ENCODE data around the gene NECAB2.
A peak's percentile ranks its signal among the peaks of the same experiment; 100 is the strongest.

Gene NECAB2

DNA sequence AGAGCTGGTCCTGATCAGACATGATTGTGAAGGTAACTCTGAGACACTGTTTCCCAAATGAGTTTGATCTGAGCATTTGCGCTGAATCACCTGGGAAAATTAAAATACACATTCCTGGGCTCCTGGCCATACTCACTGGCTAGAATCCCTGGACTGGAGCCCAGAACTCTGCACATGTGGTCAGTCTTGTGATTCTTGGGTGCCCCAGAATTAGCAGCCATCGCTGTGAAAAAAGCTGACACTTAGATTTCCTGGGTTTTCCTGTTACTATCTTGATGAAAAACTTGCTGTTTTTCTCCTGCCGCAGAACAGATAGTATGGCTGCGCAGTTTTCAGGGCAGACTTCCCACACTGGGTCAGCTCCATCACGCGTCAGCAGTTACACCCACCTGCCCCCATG, 24.6 kb downstream of the NECAB2 start:
- DNase-seq (ENCODE audit: low read depth in 2 of 2): no peak

DNA sequence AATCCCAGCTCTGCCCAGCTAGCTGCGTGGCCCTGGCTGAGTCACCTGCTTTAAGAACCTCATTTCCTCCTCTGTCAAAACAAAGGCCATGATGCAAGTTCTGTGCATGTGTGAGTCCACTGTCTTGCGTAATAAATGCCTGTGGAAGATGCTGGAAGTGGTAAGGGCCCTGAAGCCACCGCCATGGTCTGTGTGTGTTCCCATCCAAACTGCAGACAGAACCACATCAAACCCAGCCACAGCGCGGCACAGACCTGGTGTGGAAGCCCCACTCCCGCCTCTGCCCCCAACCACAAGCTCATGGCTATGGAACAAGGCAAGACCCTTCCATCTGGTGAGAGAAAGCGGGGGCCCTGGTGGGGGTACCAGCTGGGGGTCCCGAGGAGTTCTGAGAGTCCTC, 26.0 kb downstream of the NECAB2 start:
- peak; percentile 66 to 68 for DNase-seq (ENCODE audit: low read depth in 2 of 2)

GRCh38 chr16:83994703-83995102, 26.7 kb downstream of the NECAB2 start:
- DNase-seq (ENCODE audit: low read depth in 2 of 2): no peak

DNA sequence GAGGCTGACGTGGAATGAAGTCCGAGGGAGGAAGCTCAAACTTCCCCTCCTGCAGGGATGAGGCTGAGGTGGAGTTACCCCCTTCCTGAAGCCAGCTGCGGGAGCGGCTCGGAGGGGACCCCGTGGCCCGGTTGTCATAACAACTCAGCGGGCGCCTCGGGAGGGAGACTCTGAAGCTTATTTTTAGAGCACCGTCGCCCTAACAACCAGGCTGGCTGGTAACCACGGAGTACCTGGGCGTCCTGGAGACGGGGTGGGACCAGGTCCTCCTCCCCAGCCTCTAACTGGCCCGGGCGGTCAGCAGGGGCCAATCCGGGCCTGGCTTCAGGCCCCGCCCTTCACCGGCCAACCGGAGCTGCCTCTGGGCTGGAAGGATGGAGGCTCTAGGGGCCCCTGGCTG, 27.7 kb downstream of the NECAB2 start:
- DNase-seq (ENCODE audit: low read depth in 2 of 2): no peak

GRCh38 chr16:83996481-83997252, 28.6 kb downstream of the NECAB2 start:
- no peak for DNase-seq (ENCODE audit: low read depth in 2 of 2)

DNA sequence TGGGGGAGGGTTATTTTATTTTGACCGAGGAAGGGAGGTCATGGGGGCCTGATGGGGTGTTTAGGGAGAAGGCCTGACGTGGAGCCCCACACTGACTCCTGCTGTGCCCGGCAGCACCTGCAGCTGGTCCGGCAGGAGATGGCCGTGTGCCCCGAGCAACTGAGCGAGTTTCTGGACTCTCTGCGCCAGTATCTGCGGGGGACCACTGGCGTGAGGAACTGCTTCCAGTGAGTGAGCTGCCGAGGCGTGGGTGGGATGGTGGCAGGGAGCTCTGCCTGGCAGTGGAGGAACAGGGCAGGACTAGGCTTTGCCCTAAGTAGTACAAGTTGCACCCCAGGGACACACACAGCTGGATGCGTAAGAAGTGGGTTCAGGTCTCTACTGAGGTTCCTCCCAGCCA, 30.0 kb downstream of the NECAB2 start:
- DNase-seq (ENCODE audit: low read depth in 2 of 2): no peak

- no peak for DNase-seq (ENCODE audit: low read depth in 2 of 2)
Observed at GRCh38 chr16:84000989-84001642, 33.1 kb downstream of the NECAB2 start.

GRCh38 chr16:84001726-84002125, 33.7 kb downstream of the NECAB2 start:
- DNase-seq (ENCODE audit: low read depth in 2 of 2): no peak

DNA sequence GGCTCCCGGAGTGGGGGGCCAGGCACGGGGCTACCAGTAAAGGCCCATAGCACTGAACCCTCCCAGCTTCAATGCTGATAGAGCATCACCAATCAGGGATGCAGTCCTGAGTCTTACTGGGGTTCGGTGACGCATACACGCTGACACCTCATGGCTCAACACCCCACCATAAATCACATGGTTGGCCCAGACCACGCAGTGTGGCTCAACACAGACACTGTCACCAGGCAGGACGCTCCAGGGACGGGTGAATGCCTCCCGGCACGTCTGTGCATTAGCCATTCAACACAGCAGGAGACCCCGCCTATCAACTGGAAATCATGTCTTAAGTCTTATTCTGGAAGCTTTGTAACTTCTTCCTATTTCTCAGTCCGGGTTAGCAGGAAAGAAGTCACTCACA, 35.0 kb downstream of the NECAB2 start:
- DNase-seq (ENCODE audit: low read depth in 2 of 2): no peak

DNA sequence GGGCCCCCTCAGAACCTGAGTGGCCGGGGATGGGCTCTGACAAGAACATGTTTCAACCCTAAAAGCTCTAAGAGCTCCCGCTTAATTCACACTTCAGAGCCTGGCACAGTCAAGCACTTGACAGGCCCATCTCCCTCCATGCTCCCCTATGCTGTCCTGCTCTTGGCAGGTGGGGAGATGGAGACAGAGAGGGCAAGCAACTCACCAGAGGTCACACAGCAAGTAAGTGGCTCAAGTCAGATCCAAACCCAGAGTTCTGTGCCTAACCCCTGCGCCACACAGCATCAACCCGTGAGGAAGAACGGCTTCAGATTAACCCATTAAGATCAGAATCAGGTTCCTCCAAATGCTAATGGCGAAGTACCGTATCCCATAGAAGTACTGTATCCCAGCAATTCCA, 36.4 kb downstream of the NECAB2 start:
- no peak for DNase-seq (ENCODE audit: low read depth in 2 of 2)

DNA sequence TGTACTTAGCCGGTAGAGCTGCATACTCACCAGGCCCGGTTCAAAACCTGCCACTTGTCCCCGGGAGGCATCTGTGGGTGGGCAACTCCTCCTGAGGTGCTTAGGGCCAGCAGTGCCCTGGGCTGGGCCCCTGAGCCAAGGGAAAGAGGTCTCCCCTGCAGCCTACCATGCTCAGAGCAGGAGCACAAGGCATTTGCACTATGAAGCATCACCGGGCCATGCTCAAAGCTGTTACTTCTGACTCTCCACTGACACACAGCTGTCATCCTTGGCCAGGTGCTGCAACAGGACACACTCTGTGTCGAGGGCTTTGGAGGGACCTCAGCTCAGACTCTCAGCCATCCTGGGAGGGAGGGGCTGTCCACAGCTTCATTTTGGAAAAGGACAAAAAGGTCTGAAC, 37.3 kb downstream of the NECAB2 start:
- DNase-seq (ENCODE audit: low read depth in 2 of 2): no peak

- no peak for DNase-seq (ENCODE audit: low read depth in 2 of 2)
Observed at GRCh38 chr16:84007520-84007919, 39.5 kb downstream of the NECAB2 start.

DNA sequence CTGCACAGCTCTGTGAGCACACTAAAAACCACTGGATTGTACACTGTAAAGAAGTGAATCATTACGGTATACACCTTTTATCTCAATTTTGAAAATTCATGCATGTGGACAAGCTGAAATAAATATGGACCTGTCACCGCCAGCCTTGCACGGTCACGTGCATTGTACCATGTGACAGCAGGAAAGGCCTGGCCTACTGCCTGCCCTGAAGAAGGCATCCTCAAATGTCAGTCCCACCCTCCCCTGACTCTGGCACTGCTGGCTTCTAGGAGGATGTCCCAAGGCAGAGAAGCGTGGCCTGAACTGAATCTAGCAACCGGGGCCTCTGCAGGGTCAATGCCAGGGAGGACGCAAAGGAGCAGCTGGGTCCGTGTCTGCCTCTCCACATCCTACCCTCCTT, 39.9 kb downstream of the NECAB2 start:
- DNase-seq (ENCODE audit: low read depth in 2 of 2): no peak

- DNase-seq (ENCODE audit: low read depth in 2 of 2): no peak
Observed at GRCh38 chr16:84009282-84009681, 41.2 kb downstream of the NECAB2 start.

DNA sequence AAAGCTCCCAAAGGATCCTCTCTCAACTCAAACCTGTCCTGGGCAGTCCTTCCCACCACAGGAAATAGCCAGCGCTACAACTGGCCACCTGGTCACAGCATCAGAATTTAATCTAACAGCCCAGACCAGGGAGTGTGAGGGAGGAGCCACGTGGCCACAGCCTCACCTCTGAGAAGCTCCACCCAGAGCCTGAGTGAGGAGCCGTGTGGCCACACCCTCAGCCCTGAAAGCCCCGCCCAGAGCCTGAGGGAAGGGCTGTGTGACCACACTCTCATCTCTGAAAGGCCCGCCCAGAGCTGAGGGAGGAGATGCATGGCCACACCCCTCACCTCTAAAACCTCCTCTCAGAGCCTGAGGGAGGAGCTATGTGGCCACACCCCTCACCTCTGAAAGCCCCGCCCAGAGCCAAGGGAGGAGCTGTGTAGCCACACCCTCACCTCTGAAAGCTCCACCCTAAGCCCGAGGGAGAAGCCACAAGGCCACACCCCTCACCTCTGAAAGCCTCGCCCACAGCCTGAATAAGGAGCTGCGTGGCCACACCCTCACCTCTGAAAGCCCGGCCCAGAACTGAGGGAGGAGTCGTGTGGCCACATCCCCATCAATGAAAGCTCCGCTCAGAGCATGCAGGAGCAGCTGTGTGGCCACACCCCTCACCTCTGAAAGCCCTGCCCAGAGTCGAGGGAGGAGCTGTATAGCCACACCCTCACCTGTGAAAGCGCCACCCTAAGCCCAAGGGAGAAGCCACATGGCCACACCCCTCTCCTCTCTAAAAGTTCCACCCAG, 45.9 kb downstream of the NECAB2 start:
- DNase-seq (ENCODE audit: low read depth in 2 of 2): no peak

DNA sequence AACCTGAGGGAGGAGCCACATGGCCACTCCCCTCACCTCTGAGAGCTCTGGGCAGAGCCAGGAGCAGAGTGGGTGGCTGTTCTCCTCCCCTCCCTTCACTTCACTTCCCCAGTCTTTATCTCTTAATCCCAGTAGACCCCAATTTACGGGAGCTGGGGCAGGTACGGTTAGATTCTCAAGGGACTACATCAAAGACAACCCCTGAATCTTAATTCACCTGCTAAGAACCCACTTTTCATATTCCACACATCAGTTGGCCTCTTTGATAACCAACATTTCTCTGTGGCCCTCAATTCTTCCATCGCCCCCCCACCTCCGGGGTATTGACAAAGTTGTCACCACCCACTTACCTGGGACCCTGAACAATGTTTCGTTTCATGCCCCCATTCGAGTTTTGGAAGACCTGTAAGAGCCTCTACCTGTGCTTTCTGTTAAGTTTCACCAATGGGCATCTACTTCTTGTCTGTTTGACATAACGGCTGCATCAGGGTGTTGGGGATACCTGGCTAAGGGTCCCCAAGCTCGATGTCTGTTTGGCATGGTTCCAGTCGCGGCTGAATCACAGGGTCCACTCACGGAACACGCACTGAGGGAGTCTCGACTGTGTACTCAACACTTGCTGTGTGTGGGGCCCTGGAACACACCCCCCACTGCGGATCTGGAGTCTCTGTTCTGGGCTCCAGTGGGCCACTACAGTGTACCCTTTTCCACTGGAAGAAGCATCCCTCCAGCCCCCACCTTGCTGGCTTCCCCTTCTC, 46.7 kb downstream of the NECAB2 start:
- DNase-seq (ENCODE audit: low read depth in 2 of 2): no peak

- no peak for DNase-seq (ENCODE audit: low read depth in 2 of 2)
Observed at GRCh38 chr16:84015399-84015798, 47.4 kb downstream of the NECAB2 start.

GRCh38 chr16:84016477-84016876, 48.4 kb downstream of the NECAB2 start:
- DNase-seq (ENCODE audit: low read depth in 2 of 2): no peak

DNA sequence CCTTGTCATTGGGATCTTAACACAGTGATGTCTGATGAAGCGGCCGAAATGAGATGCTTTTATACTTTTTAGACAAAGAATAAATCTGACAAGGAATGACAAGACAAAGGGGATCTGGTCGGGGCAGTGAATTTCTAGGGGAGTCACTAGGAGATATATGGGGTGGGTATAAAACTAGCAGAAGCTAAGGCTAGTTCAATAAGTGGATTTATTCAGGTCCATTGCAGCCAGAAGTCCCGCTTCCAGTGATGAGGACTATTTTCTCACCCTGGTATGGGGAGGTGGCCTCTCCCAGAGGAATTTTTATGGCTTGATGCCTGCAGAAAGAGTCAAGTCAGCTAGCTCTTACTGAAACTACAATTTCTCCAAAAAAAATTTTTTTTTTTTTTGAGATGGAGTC, 50.7 kb downstream of the NECAB2 start:
- no peak for DNase-seq (ENCODE audit: low read depth in 2 of 2)

- DNase-seq (ENCODE audit: low read depth in 2 of 2): no peak
Observed at GRCh38 chr16:84020353-84020752, 52.3 kb downstream of the NECAB2 start.

DNA sequence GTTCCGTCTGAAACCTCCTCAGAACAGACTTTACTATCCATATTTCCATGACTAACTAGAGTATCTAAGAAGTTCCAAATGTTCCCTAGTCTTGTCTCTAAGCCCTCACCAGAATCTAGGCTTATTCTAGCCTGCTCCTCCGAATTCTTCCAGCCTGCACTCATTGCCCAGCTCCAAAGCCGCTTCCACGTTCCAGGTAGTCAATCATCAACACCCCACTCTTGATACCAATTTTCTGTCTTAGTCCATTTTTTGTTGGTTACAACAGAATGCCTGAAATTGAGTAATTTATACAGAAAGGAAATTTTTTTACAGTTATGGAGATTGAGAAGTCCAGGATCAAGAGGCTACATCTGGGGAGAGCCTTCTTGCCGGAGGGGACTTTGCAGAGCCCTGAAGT, 53.4 kb downstream of the NECAB2 start:
- no peak for DNase-seq (ENCODE audit: low read depth in 2 of 2)

GRCh38 chr16:84022644-84023043, 54.6 kb downstream of the NECAB2 start:
- DNase-seq (ENCODE audit: low read depth in 2 of 2): no peak
